NCI-H1105 (cell line): ENCODE data around the gene TXNRD1.

Experiments
- DNase-seq: peaks from one replicate; lab custom pipeline; 2025; lab: John Stamatoyannopoulos, UW

Gene TXNRD1

DNA sequence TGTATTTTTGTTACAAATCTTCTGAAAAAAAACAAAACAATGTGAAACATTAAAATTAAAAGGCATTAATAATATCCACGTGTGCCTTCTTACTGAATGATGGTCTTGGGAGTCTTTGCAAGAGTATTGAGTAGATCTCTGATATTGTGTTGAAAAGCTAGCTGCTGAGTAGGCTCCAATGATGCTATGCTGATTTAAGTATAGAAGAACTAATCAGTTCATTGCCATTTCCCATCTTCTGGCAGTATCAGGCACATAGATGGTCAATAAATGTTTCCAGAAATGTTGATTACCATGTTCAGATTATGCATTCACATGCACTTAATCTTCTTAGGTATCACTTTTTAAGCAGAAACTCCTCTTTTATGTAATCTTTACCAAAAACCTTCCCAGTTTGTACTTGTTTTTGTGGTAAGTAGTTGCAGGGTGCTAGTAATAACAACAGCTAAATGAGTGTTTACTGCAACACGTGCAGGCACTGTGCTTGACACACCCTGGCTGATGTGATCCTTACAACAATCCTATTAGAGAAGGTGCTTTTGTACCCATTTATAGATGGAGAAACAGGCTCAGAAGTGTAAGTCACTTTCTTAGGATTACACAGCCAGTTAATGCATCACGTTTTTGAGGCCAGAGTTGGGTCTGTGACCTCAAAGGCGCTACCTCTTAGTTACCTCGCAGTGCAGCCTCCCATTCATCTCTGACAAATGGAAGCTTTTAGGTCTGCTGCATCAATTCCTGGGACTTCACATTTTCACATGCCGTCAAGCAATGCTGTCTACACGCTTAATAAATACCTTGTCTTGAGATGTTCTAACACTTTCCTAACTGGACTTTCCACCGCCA lies 134.9 kb downstream of the TXNRD1 start:
- DNase-seq: no peak

DNA sequence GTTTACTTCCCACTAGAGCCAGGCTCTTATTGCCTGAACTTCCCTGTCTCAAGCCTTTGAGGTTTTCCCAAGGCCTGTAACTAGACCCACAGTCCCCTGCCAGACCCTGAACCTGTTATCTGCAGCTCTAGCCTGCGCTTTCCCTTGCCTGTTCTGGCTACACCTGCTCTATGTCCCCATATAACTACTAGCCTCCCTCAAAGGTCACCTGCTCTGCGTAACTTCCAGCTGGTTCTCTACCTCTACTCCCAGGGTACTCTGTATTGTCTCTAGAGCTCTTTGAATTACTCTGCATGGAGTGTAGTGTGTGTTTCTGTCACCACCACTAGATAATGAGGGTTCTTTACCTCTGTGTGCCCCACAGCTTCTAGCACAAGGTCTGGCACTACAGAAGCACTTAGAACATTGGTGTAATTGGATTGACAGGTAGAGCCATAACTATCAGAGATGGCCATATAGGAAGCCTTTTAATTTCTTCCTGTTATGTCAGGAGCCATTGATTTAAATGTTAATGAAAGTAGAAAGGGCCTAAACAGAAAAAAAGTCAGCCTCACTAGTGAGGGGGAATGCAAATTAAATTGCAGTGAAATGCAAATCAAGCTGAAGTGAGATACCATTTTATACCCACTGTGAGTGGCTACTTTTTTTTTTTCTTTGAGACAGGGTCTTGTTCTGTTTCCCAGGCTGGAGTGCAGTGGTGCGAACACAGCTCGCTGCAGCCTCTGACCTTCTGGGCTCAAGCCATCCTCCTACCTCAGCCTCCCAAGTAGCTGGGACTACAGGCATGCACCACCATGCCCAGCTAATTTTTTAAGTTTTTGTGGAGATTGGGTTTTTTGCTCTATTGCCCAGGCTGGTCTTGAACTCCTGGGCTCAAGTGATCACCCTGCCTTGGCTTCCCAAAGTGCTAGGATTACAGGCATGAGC lies 135.7 kb downstream of the TXNRD1 start:
- no peak for DNase-seq

DNA sequence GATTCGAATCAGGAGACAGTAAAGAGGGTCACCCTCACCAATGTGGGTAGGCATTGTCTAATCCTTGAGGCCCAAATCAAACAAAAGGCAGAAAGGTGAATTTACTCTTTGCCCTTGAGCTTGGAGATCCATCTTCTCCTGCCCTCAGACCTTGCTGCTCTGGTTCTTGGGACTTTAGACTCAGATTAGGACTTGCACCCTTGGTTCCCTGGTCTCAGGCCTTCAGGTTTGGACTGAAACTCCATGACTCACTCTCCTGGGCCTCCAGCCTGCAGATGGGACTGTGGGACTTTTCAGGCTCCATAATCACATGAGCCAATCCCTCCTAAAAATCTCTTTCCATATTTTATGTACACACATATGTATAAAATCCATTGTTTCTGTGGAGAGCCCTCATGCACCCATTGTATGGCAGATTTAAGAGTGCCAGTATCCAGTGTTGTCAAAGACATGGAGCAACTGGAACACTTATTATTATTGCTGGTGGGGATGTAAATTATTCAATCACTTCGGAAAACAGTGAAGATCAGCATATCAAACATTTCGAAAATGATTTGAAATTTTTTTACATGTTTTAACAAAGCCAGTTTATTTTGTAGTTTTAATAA lies 136.6 kb downstream of the TXNRD1 start:
- DNase-seq: no peak

DNA sequence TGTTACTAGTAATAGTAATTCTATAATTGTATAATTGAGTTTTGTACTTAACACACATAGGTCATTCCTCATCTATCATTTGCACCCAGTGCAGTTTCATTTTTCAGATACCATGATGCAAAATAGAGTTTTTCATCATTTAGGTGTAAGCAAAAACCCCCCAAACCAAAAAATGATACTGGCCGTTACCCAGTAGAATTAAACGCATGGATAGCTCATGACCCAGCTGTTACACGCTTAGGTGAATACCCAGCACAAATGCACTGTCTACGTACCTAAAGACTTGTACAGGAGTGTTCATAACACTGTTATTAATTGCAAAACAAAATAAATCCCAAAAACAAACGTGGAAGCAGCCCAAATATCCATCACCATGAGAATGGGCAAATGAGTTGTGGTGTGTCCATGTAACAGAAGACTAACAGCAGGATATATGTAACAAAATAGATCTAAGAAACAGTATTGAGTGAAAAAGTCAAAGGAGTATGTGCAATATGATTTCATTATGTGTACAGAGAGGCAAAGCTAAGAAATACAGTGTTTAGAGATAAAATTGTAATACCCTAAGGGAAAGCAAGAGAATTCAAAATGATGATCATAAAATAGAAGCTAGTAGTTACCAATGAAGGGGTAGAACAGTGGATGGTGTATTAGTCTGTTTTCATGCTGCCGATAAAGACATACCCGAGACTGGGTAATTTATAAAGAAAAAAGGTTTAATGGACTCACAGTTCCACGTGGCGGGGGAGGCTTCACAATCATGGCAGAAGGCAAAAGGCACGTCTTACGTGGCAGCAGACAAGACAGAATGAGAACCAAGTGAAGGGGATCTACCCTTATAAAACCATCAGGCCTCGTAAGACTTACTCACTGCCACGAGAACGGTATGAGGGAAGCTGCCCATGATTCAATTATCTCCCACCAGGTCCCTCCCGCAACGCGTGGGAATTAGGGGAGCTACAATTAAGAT lies 137.7 kb downstream of the TXNRD1 start:
- DNase-seq: no peak

DNA sequence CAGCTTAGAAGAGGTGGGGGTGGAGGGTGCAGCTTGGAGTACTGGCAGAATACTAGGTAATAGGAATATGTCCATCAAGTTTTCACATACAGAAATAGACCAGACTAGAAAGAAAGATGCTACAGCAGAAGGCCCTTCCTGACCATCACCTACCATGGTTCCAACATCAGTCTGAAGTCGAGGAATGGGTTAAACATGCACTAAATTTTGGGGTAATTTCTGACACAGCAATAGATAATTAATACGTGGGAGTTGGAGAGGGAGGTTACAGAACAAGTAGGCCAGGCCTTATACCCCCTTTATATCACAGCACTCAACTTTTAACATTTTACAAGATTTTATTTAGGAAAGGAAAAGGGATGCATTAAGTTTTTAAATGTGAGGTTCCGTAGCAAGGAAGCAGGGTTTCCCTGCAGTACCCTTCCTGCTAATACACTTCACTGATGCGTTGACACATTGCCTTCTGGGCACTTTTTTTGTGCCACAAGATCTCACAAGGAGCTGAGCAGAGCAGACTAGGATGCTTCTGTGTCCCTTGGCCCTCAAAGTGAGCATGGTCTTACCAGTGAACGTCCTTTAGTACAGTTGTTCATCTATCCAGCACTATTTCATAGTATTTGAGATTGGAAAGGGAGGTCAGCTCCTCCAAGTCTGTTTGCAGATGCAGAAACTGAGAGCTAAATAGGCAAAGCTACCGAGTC lies 138.7 kb downstream of the TXNRD1 start:
- DNase-seq: no peak

DNA sequence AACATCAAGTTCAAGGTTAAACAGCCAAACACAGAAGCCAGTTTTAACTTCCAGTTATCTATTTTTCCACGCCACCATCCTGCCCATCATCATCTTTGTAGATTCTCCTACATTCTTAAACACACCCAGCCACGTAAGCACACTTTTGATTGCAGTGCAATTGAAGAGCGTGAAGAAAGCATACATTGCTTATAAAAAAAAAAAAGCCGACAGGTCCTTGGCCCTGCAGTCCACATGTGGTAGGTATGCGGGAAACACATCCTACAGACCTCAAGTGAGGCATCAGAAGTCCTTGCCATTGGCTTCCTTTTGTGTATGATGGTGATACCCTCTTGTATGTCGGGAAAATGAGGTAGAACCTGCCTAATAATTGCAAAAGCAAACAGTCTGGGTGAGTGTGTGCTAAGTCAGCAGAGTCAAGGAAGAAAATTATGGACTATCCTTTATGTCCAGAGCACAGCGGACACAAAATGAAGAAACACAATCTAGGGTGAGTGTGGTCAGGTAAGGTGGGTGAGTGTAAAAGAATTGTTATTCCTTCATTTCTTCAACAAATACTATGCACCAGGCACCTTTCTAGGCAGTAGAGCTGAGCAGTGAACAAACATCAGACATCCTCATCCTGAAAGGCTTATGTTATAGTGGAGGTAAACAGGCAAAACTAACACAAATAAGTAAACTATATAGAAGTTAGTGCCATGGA lies 139.4 kb downstream of the TXNRD1 start:
- DNase-seq: no peak

DNA sequence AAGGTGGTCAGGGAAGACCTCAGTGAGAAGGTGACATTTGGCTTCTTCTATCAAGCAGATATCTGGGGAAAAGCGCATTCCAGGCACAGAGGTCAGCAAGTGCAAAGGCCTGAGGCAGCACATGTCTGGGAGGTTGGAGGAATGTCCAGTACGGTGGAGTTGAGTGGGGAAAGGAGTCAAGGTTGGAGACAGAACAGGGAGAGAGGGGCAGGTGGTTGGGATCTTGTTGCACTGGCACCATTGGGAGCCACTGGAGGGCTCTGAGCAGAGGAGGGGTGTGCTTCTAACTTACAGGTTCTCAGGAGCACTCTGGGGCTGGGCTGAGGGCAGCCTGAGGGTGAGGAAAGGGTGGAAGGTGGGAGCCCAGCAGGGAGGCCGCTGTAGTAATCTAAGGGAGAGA lies 140.1 kb downstream of the TXNRD1 start:
- DNase-seq: no peak

DNA sequence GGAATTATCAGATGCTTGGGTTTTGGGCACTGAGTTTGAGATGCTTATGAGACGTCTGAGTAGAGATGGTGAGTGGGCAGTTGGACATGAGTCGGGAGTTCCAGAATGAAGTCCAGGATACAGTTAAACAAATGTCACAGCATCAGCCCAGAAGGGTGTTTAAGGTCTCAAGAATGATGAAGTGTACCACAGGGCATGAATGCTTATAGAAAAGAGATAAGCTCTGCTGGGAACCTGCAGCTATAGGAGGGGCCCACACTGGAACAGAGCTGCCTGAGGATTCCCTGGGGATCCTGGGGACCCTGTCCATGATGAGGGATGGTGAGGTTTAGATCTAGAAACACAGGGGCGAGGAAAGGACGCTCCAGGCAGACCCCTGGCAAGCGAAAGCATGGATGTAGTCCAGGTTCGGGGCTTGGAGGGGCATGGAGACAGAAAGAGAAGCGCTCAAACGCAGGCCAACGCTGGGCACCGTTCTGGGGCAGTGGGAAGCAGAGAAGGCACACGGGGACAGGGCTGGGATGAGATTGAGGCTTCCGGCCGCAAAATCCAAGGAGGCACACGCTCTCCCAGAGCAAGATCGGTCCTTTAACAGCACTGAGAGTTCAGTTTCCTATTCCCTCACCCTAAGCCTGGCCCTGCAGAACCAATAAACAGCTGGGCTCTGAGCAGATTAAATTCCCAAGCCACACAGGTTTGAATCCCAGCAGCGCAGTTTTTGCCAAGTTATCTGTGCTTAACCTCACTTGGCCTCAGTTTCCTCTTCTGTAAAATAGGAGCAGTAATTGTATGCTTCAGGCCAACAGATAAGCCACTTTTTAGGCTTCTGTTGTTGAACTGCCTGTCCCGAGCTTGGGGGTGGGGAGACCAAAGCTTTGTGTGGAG lies 140.9 kb downstream of the TXNRD1 start:
- DNase-seq: no peak

DNA sequence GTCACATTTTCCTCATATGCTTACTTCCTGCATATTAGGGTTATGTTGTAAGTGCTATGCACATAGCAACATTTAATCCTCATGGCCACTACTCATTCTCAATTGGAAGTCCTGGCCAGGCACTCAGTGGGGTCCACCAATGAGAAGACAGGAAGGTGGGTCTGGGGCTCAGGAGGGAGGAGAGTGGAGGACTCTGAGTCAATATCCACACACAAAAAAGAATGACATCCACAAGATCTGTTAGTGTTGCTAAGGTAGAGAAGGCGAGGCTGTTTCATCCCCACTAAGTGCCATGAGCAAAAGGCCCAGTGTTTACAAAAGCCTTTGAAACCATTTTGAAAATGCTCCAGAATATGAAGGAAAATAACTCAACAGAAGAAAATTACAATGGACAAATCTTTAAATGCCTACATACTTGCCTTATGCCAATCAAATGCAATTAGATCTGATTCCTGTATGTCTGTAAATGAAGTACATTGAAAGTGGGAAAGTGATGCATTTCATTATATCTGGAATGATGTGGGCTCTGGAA lies 141.9 kb downstream of the TXNRD1 start:
- DNase-seq: no peak

DNA sequence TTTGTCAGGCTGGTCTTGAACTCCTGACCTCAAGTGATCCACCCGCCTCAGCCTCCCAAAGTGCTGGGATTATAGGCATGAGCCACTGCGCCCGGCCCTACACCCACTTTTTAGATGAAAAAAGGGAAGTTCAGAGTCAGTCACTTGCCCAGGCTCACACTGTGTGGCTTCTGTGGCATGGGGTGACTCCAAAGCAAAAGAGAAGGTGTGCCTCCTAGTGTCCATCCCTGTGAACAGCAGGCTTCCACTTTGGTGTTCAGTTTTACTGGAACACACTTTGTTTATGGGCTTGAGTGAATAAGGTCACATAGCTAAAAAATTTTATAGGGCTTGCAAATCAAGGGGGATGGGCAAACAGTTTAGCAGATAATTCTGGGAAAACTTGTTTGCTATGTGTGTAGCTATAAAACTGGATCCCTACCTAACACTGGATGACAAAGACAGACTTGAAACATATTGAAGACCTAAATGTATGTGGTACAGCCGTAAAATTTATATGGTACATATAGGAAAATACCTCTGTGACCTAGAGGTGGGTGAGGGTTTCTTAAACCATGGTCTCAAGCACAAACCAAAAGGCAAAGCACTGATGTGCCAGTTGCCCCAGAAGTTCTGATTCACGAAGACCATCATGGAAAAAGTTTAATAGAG lies 142.9 kb downstream of the TXNRD1 start:
- DNase-seq: peak; percentile 16

DNA sequence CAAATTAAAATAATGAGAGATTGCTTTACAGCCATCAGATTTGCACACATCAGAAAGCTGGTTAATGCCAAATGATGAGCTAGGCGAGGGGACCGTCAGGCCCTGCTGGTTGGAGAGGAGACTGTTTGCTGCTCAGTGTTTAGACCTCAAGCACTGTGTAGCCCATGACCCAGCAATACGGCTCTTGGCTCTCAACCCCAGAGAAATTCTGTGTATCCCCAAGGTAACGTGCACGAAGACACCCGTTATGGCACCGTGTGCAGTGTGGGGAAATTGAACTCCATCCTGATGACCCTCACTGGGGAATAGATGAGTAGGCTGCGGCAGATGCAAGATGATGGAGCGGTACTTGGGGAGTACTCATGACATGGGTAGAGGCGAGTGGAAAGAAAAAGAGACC lies 143.6 kb downstream of the TXNRD1 start:
- no peak for DNase-seq

DNA sequence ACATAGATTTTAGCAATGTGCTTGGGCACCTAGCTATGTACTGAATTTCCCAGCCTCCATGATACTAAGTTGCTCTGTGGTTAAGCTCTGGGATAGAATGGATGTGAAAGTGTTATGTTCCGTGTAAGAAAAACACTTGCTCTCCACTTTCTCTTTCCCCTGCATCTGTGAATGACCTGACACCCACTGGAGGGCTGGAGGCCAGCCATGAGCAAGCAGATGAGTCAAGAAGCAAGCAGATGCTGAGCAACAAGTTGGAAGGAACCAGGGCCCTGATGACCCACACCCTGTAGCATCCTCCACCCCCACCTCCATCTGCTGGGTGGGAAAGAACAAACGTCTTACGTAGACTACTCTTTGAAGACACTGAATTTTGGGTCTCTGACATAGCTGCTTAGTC lies 144.6 kb downstream of the TXNRD1 start:
- DNase-seq: no peak

DNA sequence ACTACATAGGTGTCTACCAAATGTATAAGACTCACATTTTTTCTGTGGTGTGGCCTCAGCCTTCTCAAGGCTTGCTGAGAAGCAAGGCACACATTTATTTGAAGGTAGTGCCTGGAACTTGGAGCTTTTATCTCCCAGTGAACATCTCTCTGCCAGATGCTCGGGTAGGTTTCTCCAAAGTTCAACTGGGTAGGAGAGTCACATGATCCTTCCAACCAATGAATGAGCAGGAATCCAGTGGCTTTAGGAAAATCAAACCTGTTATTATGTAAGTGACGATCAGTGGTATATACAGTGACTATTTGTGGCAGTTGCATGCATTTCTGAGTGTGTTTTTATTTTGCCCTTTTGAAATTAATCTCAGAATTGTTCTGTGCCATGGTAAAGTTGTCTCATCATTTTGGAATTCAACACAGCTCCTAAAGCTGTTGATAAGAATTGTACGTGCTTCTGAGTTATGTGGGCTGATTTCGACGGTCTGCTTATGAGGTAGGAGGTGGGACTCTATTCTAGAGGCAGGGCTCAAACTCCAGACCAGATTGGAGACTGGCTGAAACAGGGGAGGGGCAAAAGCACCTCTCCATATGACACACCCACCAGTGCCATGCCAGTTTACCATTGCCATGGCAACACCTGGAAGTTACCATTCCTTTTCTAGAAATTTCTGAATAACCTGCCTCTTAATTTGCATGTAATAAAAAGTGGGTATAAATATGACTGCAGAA lies 145.6 kb downstream of the TXNRD1 start:
- no peak for DNase-seq

DNA sequence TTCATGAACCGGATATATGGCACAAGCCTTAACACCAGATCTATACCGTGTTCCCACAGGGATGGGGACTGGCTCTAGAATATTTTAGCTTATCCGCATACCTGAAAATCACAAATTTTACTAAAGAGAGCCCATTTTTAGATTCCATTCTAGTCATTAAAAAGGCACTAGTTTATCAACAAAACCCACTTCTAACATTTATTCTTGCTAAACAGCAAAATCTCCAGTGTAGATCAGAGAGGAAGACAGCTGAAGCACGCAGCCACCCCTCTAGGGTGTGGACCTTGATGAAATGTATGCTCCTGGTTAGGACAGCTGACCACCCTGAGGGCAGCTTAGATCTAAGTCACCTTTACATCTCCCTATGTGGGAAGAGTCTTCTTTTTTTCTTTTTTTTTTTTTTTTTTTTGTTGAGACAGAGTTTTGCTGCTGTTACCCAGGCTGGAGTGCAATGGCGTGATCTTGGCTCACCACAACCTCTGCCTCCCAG lies 150.4 kb downstream of the TXNRD1 start:
- DNase-seq: no peak

DNA sequence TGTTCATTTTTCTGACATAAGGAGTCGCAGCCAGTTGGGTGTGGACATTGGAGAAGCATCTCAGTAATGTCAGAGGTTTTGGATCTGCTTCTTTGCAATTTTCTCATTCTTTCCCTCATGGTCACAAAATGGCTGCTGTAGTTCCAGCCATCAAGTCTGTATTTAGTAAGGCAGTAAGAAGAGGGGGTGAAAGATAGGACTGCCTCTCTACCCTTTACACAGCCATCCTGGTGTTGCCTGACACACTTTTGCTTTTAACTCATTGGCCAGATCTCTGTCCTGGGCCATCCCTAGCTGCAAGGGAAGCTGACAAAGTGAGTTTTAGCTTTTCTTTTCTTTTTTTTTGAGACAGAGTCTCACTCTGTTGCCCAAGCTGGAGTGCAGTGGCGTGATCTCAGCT lies 154.1 kb downstream of the TXNRD1 start:
- no peak for DNase-seq

DNA sequence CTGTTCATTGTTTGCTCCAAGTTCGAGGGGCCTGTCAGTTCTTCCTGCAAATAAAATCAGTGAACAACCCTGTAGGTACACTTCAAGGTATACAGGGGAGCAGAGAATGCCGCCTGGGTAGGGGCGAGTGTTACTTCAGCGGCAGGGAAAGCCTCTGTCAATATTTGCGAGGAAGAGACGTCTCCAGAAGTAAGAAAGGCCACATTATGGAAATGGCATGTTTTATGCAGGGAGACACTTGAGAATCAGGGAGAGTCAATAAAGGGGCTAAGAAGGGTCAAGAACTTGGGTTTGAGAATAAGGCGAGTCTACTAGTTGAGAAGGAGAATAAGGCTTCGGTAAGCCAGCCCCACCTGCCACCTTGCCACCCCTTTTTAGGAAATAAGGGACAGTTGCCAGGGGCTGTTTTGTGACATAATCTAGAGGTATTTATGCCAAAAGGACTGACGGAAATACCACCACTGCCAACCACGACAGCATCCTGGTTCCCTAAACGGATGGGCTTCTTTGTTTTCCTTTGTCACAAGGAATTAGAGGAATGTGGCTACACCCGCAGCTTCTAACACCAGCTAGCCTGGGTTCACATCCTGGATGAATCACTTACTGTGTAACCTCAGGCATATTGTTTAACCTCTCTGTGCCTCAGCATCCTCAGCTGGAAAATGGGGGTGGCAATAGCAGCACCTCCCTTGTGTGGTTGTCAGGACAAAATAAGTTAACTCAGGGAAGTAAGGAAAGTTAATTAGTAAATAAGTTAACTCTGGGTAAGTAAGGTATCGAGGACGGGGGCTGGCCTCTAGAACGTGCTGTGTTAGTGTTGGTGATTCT lies 155.7 kb downstream of the TXNRD1 start:
- DNase-seq: no peak
